HuH-7 (cell line): ENCODE results near the gene TUBA1C.
"Not testable (repeated sequence)": the region's sequence is repeated elsewhere in the genome, so short reads cannot be mapped to it uniquely, and the experiment has no call there.

ENCODE experiments used
- DNase-seq: peaks from one replicate; pipeline ENCODE4 v3.0.0; 2011; ENCODE audit warnings: low spot score

Gene TUBA1C

DNA sequence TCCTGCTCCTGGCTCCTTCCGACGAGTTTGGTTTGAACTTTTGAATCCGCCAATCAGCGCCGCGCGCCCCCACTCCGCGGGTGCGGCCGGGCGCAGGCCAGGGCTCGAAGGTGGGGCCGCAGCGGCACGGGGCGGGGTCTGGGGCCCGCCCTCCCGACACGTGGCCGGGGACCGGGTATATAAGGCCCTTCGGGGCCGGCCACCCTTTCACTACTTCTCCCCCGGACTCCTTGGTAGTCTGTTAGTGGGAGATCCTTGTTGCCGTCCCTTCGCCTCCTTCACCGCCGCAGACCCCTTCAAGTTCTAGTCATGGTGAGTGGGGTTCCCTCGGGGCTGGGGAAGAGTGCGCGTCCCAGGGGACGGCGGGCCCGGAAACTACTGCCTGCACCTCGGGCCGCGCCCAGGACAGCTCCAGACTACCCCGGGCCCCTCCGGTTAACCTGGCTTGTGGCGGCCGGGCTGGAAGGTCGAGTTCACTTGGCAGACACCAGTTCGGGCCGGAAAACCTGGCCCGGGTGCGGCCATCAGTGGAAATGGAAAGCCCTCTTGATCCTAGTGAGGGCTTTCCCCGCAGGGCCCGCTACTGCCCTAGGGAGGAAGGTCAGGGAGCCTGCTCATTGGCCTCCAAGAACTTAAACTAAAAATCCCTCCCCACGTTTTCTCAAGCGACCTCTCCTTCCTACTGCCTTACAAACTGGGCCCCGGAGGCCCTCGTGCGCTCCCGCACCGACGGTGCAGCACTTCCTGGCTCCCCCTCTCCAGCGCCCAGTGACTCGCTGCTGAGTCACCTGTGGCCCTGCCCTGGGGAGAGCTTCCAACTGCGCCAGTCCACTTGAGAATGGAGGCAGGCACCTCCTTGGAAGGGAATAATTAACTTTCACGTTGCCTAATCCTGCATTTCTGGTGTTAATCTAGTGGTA lies at the start of gene TUBA1C:
TSS of gene TUBA1C (plus strand) at position 210 of the 920 bp plus-strand sequence. CDS start at position 310, 100 bp downstream.
- peak; percentile 96 for DNase-seq

DNA sequence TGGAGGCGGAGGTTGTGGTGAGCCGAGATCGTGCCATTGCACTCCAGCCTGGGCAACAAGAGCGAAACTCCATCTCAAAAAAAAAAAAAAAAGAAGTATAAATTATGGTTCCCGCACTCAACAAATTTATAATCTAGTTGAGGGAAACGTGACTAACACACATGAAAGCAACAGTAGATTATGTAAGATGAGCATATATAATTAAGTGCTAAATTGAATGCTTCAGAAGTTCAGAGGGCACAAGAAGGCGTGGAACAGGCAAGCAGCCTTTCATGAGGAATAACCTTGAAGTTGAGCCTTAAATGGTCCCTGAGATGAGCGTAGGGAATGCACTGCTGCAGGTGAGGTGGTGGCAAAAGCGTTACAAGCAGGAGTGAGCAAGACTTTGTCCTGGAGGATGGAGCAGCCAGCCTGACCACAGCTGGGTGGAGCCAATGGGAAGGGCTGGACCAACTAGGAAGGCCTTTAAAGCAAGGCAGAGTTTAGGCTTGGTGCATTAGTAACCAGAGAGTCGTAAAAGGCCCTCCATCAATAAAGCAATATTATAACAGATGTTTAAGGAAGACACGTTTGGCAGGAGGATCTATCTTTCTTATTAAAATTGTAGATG lies 45.4 kb upstream of the TUBA1C start:
- DNase-seq: no peak

DNA sequence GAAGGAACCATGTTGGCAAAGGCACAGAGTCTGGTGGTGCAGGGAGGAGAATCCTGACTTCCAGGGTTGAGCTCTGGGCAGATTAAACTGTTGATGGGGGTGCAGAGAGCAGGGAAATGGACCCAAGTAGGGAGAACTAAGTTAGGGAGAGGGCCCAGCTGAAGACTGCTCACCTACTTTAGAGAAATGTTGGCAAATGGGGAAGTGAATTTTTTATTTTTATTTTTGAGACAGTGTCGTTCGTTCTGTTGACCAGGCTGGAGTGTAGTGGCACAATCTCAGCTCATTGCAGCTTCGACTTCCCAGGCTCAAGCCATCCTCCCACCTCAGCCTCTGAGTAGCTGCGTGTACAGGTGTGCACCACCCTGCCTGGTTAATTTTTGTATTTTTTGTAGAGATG lies 43.9 kb upstream of the TUBA1C start:
- DNase-seq: no peak

DNA sequence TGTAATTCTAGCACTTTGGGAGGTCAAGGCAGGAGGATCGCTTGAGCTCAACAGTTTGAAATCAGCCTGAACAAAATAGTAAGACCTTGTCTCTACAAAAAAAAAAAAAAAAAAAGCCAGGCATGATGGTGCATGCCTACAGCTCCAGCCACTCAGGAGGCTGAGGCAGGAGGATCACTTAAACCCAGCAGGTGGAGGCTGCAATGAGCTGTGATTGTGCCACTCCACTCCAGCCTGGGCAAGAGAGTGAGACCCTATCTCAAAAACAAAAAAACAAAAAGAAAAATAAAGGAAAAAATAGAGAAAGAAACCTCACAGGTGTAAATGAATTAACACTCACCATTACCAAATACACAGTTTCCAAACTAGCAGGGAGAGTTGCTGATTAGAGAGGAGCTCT lies 41.8 kb upstream of the TUBA1C start:
- no peak for DNase-seq

DNA sequence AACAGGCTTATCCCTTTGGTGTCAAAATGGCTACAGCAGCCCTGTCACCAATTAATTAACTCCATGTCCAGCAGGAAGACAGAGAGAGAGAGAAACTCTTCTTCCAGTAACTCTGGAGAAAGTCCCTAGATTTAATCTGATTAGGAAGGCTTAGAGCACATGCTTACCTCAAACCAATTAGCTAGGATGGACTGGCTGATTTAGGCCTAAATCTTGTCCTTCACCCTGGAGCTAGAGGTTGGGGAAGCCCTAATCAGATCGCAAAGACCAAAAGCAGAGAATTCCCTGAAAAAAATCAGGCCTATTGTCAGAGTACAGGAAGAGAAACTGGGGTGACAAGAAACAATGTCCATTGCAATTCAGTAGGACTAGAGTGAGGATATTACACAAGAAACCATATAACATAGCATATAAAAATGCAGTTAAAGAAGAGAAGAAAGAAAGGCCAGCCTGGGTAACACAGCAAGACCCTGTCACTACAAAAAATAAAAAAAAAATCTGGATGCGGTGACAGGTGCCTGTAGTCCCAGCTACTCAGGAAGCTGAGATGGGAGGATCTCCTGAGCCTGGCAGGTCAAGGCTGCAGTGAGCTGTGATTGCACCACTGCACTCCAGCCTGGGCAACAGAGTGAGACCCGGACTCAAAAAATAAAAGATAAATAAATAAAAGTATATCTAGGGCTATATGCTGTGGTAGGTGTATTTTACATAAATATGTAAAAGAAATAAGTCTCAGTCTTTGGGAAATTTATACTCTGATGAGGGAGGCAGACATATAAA lies 41.1 kb upstream of the TUBA1C start:
- DNase-seq: no peak

DNA sequence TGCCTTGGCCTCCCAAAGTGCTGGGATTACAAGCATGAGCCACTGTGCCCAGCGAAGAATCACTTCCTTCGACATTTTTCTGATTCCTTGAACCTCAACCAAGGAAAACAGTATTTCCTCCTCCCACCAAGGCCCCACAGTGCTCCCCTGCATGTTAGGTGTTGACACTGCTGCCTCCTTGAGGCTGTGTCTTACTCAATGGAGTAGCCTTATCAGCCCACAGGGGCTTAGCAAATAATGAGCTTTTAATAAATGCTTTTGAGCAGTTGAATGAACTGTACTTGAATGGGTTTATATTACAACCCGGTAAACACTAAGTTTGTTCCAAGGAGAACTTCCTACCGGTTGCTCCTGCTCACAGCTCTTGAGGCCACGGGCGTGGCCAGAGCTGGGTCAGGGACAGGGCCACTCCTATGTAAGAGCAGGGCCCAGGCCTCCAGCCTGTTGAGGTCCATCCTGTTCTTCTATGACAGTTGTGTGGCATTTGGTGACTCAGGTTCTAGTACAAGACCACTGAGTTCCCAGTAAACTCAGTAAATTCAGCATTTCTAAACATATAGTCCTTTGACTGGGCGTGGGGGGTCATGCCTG lies 39.2 kb upstream of the TUBA1C start:
- DNase-seq: no peak

DNA sequence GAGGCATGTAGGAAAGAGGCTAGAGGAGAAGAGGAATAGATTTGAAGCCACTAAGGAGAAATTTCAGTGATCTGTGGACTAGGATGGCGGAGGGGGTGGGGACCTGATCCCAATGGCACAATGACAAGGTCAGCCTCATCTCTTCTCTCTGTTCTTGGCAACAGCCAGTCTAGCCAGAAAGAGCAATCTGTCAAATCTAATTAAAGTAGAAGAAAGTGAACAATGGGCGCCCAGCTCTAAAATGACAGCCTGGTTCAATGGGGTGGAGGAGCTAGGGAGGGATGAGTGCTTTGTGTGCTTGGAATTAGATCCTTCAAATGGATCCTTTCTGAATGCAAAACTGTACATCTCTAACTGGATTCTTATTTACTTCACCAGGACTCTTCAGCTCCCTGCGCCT lies 37.2 kb upstream of the TUBA1C start:
- DNase-seq: no peak

DNA sequence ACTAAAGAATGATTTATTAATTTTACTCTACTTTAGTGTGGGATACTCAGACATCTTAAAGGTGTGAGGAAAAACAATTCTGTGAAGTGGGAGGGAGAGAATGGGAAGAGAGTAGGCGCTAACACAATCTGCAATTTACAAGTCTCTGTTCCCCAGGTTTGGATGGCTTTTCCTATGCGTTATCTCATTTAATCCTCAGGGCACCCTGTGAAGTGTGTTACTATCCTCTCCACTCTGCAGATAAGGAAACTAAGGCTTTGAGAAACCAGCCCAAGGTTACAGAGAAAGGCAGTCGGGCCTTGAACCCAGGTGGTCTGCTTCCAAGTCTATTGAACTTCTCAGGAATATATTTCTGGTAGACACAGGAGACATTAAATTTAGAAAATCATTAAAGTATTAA lies 36.2 kb upstream of the TUBA1C start:
- no peak for DNase-seq

DNA sequence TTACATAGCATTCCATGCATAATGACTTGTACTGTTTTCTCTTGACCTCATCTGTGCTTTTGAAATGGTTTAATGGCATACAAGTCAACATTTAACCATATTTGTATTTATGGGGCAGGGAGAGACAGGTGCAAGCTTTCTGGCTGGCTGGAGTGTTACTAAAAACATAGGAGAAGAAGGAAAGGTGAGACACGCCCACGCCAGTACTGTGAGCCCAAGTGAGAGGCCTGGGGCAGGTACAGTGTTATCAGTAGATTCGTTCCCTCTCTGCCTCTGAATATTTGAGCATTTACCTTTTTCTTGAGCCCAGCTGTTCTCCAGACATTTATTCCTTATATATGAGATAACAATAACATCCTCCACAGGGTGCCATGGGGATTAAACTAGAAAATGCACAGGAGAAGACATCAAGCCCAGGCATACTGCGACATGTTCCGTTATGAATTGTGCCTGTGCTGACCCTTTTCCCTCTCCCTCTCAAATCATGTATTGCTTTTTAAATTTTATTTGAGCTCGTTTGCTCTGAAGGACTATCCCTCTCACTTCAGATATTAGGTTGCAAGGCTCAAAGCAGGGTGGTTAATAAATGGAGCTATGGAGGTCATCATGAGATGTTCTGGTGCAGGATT lies 34.6 kb upstream of the TUBA1C start:
- DNase-seq: no peak

DNA sequence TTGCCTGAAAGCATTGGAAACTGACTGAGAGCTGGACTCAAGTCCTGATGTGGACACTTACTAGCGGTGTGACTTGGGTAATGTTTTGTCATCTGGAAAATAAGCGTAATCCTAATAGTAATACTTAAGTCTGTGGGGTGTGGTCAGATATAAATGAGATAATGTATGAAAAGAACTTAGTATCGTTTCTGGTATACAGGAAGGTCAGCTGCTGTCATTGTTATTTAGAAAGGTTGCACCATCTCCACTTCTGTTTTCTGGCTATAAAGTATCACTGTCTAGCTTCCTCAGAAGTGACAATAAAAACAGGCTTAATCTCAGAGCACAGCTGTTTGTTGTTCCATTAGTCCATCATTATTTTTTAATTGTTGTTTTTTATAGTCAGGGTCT lies 34.1 kb upstream of the TUBA1C start:
- DNase-seq: no peak

DNA sequence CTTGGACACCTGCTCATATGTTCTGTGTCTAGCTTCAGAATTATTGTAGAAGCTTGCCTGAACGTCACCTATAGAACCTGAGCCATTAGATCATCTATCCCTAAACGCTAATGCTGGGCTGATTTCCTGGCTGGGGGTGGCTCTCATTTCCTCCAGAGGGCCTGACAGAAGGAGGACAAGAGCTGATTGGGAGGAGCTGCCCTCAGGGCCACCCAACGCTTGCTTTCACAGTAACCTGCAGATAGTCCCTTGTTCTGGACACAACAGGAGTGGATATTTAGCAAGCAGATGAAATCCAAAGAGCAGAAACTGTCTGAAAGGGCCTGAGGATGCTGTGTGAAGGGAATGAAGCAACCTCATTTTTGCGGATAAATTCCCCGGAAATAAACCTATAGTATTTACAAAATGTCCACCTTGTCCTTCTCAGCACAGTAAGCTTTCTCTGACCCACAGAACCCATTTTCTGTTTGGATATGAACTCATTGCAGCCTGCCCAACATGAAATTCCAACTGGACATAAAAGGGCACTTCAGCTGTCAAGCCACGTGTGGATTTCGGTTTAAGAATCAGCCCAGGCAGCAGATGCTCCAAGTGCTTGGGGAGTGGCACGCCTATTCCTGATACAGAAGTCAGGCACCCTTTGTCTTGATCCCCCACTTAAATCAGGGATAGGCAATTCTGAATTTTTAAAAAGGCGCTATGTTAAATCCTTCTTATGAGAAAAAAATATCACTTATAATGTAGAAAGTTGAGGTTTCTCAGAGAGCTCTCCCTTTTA lies 32.8 kb upstream of the TUBA1C start:
- DNase-seq: no peak

DNA sequence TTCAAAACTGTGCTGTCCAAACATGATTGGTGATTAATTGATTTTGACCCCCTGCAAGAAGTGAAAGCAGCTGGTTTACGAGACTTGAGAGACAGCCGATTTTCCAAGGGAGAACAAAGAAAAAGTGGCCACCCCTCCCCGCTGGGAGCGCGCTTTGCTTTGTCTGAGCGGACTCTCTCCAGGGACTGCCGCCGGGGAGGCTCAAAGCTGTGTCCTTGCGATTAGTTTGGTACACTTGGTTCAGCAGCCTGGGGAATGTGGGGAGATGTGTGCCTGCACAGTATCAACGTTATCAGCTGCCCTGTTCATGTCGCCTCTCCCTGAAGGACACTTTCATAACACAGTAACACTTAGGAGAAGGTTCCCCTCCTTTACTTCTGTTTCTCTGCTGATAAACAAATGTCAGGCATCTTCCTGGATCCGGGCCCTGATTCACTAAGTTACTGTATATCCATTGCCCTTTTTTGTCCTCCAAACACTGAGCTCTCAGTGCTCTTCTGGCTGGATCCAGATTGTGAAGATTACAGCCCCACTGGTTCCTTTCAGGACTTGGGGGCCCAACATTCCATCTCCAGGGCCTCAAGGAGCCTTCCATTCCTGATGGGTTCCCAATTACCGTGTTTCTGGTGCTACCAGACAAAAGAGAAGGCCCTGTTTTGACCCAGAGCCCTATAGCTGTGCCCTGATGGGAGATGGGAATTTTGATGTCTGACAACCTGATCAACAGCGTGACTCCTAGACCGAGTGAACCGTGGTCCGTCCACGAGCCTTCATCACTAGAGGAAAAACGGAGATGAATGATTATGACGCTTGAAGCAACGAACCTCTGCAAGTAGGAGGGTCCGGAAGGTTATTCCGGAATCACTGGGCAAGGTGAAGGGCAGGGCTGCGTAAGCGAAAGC lies 31.7 kb upstream of the TUBA1C start:
- DNase-seq: no peak

DNA sequence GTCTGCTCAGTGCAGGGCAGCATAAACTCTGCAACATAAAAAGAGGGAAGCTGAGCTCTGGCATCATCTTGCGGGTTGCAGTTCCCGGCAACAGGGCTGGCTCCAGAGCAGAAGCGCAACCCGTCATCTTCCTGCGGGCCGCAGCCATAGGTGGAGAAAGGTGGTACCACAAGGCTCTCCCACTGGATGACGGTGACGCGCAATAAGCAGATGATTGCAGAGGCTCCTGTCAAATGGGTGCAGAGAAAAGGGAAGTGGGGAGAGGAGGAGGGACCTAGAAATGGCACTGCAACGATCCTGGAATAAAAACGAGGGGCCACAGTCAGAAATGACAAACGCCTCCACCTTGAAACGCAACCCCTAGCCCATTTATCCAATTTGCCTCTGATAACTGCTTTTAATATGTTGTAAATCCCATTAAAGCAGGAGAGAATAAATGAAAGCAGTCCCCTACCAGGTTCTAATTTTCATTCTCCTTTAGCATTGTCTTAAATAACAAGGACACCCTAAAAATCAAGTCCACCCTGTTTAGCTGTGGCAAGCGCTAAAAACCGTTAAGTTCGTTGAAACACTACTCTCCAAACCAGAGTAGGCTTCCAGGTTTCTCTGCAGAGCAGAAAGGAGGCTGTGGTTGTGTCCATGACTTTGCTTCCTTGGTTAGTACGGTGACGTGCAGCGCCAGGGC lies 30.9 kb upstream of the TUBA1C start:
- DNase-seq: no peak

DNA sequence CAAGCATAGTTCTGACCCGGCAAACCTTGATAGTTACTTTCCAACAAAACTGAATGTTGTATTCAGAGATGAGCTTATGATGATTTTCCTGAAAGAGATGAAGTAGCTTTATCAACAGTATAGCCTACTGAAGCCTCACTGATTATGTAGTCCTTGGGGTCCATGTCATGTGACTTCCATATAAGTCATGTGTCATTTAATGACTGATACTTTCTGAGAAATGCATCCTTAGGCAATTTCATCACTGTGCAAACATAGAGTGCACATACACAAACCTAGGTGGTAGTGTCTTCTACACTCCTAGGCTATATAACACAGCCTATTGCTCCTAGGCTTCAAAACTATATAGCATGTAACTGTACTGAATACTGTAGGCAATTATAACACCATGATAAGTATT lies 28.5 kb upstream of the TUBA1C start:
- DNase-seq: no peak

DNA sequence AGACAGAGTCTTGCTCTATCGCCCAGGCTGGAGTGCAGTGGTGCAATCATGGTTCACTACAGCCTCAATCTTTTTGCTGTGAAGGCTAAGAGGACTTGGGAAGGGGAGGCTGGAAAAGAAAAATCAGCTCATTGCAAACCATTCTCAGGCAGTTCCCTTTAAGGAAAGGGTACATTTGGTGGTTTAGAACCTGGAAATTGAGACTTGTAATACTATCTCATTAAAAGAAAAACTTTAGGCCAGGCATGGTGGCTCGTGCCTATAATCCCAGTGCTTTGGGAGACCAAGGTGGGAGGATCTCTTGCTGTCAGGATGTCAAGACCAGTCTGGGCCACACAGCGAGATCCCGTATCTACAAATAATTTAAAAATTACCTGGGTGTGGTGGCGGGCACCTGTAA lies 21.3 kb upstream of the TUBA1C start:
- DNase-seq: no peak

DNA sequence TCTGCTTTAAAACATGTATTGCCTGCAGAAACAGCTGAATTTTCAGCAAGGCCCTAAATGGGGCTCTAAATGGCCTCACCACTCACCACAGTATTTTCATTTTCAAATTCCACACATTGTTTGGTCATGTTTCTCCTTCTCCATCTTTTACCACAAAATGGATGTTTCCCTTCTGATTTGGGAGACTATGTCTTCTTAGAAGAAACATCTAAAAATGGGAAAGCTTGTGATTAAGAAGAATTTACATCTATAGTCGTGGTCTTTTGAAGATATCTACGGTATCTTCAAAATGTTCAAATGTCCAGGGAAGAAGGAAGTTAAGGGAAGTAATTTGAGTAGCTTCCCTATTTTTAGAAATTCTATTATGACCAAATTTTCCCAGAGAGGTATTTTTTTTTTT lies 20.7 kb upstream of the TUBA1C start:
- no peak for DNase-seq

DNA sequence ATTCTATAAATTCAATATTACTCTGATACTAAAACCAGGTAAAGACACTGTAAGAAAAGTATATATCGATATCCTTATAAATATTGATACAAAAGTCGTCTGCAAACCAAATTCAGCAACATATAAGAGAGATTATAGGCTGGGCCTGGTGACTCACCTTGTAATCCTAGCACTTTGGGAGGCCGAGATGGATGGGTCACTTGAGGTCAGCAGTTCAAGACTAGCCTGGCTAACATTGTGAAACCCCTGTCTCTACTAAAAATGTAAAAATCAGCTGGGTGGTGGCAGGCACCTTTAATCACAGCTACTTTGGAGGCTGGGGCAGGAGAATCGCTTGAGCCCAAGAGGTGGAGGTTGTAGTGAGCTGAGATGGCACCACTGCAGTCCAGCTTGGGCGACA lies 13.5 kb upstream of the TUBA1C start:
- DNase-seq: no peak

DNA sequence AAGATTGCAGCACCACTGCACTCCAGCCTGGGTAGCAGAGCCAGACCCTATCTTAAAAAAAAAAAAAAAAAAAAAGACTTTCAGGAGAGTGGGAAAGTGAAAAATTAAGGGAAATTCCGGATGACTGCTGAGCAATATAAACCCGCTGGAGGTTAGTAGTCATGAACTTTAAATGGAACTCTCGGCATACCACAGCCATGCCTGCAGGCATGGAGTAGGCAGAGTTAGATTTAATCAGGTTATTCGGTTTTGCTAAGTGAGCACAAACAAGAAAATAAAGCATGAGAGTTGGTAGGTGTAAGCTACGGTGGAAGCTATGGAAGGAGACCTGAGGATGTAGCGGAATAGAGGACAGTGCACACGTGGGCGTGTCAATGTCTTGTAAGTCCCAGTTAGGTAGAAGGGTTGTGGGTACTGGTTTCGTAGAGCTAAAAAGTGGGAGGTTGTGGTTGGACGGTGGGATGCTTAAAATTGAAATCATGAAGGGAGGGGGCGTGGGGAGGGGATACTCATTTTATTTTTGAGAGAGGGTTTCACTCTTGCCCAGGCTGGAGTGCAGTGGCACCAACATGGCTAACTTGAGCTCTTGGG lies 11.8 kb upstream of the TUBA1C start:
- no peak for DNase-seq

DNA sequence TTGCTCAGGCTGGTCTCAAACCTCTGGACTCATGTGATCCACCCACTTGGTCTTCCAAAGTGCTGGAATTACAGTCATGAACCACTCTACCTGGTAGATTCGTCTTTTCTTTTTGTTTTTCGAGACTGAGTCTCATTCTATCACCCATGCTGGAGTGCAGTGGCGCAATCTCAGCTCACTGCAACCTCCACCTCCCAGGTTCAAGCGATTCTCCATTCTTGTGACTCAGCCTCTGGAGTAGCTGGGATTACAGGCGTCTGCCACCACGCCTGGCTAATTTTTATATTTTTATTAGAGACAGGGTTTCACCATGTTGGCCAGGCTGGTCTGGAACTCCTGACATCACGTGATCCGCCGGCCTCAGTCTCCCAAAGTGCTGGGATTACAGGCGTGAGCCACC lies 9.4 kb upstream of the TUBA1C start:
- not testable (repeated sequence) for DNase-seq
